Left lung (tissue), 10 donors: ENCODE measurements around the gene SLC24A3. TPM values are rescaled to one million over a fixed set of nuclear protein-coding genes. Genes with fewer than 3 reads are reported as not detected.

Experiments
- ATAC-seq: fragments of 200-7000 bp; cut with Tn5 transposase; one replicate; pipeline ENCODE4 v1.9.1; 2020; ENCODE audit warnings: moderate library complexity
- DNase-seq, 4 donors: peaks; one replicate each; pipeline ENCODE4 v3.0.0-alpha.2; 2013 to 2020
- H3K27ac ChIP-seq, 2 donors: fragments of 200-600 bp; sonication (generic) in 1 of 2; one replicate each; pipeline versions ENCODE4 v1.5.0 to v1.8.0; 2020 to 2021
- H3K27me3 ChIP-seq, 2 donors: fragments of 200-600 bp; sonication (generic) in 1 of 2; one replicate each; pipeline versions ENCODE4 v1.5.0 to v1.8.0; 2020 to 2021
- H3K36me3 ChIP-seq, 2 donors: fragments of 200-600 bp; sonication (generic) in 1 of 2; one replicate each; pipeline versions ENCODE4 v1.5.0 to v1.8.0; 2020 to 2021
- H3K4me1 ChIP-seq, 2 donors: fragments of 200-600 bp; one replicate each; pipeline ENCODE4 v1.8.0; 2021
- H3K4me3 ChIP-seq, 2 donors: fragments of 200-600 bp; sonication (generic) in 1 of 2; one replicate each; pipeline versions ENCODE4 v1.5.0 to v1.8.0; 2020 to 2021; ENCODE audit warnings: mild to moderate bottlenecking in 1 of 2
- H3K9me3 ChIP-seq, 2 donors: fragments of 200-600 bp; sonication (generic) in 1 of 2; one replicate each; pipeline versions ENCODE4 v1.5.0 to v1.8.0; 2020 to 2021
- intact Hi-C, 2 donors: fragments of 100-400 bp; cut with DNase I; formaldehyde crosslinking; loops; one replicate each; pipeline versions ENCODE4 v1.11.2 to v1.14.2; 2022
- polyA plus RNA-seq, 6 donors: library from polyadenylated mRNA; unstranded; fragments of 120-200 nt; gene quantifications; one replicate each; pipeline ENCODE4 v1.2.1, GENCODE V29; 2013; ENCODE audit not compliant: insufficient read length in 6 of 6
- total RNA-seq, 2 donors: library from RNA; stranded (reverse); fragmentation: NEBNext Ultra II Directional; extraction: Animal tissue kit (Norgen Biotek cat#: 25700); gene quantifications; one replicate each; pipeline ENCODE4 v1.2.1, GENCODE V29; 2021
- TF ChIP-seq, protein P1 (sequence below), 2 donors: fragments of 200-600 bp; sonication (generic) in 1 of 2; IDR thresholded peaks; one replicate each; pipeline versions ENCODE4 v1.5.0 to v1.8.0; 2021; ENCODE audit warnings: antibody characterized with exemption in 2 of 2
- donor health status: DM: no; HTN: yes; CAD: no.
- donor health status: DM: no; HTN: no; CAD: no.

Gene SLC24A3
- total and polyA plus RNA-seq, 8 donors, result 4.4 to 8.7 (median 6.6) TPM

DNA sequence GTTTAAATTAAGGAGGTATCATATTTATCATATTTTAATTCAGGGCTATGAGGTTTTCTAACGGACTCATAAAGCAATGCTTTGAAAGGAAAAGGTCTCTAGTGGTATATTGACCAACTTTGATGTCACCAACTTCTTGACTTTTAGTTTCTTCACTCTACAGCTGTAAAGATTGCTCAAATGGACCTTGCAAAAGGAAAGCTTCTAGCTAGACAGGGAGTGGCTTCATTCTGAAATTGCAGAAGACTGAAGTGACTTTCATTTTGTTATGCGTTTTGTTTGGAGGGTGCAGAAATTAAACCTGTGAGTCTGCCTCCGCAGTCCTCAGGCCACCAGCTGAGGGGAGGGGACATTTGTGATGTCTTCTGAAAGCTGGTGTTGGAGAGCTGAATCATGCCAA is 95.7 kb downstream of the SLC24A3 start:
- Histone ChIP-seq H3K27me3 (no peaks in the 10 kb centered on the region), H3K4me3 (no peak overlapping the region), H3K4me1 (no peaks in the 10 kb centered on the region), H3K36me3 (no peaks in the 10 kb centered on the region), H3K27ac (peak overlapping the region in 1 of 2 donors; percentile 61), H3K9me3 (no peaks in the 10 kb centered on the region)
- TF ChIP-seq, protein P1, sequence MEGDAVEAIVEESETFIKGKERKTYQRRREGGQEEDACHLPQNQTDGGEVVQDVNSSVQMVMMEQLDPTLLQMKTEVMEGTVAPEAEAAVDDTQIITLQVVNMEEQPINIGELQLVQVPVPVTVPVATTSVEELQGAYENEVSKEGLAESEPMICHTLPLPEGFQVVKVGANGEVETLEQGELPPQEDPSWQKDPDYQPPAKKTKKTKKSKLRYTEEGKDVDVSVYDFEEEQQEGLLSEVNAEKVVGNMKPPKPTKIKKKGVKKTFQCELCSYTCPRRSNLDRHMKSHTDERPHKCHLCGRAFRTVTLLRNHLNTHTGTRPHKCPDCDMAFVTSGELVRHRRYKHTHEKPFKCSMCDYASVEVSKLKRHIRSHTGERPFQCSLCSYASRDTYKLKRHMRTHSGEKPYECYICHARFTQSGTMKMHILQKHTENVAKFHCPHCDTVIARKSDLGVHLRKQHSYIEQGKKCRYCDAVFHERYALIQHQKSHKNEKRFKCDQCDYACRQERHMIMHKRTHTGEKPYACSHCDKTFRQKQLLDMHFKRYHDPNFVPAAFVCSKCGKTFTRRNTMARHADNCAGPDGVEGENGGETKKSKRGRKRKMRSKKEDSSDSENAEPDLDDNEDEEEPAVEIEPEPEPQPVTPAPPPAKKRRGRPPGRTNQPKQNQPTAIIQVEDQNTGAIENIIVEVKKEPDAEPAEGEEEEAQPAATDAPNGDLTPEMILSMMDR (IDR thresholded peaks at IDR 0.05), result no peak
- ATAC-seq, result no peak
- intact Hi-C loops, result no loop called here
- DNase-seq, result no peak

DNA sequence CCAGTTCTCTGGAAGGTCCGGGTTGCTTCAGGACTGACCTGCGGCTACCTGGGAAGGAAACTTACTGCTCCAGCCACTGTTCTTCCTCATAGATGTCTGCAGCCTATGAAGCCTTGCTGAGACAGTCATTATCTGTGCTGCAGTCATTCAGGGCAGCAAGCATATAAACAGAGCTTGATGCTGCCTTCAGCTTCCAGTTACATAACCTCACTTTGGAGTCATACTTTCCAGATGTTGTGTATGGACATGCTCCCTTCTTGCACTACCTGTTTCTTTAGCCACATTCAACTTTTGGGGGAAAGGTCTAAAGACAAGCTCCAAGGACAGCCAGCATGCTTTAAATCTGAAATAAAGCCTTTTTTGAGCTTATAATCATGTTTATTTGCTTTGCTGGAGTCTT is 98.1 kb downstream of the SLC24A3 start:
- Histone ChIP-seq H3K9me3 (no peaks in the 10 kb centered on the region), H3K4me3 (no peak overlapping the region), H3K4me1 (peaks cover 0 to 4% of the 10 kb centered on the region in 2 donors), H3K27ac (no peak overlapping the region), H3K36me3 (no peaks in the 10 kb centered on the region), H3K27me3 (no peaks in the 10 kb centered on the region)
- no peak for ATAC-seq
- TF ChIP-seq, protein P1 (IDR thresholded peaks at IDR 0.05), result no peak
- intact Hi-C loops, result no loop called here
- no peak for DNase-seq

DNA sequence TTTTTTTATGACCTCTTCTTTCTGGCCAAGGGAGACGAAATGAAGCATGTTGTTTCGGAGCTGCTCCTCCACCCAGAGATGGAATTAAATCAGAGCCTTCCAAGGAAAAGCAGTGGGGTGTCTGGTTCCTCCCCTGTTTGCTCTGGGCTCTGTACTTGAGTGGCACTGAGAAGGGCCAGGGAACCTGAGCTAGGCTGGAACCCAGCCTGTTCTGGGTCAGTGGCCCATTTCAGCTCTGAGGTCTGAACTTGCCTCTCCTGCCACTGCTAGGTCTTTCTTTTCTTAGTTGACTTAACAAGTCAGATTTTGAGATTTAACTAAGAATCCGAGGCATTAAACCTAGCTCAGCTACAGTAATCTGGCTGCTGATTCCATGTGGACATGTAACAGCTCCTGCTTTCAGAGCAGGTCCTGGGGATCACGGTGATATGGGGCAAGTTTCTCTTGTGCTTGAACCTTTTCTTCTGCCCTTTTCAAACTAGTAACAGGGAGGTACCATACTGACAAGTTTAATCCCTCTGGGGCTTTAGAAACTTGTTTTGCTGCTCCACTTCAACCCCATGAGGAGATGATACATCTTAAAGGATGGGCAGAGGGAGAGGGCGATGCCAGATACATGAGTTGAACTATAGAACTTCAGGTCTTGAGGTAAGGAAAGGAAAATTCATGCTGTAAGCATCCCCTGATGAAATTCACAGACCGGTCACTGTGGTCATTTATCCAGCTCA is 101.1 kb downstream of the SLC24A3 start:
- DNase-seq (no peak), ATAC-seq (no peak)
- H3K27me3 ChIP-seq, result no peaks in the 10 kb centered on the region

DNA sequence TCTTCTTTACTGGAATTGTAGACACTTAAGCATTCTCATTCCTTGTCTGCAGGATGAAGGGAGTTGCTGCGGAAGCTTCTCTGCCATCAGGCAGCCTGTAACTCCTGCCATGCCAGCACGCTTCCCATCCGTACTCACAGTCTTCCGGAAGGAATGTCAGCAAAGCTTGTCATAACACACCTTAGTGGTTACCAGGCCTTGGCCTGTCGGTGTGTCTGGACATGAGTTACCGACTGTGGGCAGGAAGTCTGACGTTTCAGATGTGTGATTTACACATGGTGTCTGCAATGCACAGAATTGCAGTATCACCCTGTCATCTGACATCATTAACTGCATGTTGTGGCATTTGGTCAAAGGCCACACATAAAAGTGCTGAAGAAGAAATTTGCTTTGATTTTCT is 102.2 kb downstream of the SLC24A3 start:
- intact Hi-C loops, result no loop called here
- no peaks in the 10 kb centered on the region for H3K36me3 ChIP-seq
- no peak overlapping the region for H3K27ac ChIP-seq
- TF ChIP-seq, protein P1 (IDR thresholded peaks at IDR 0.05), result no peak
- no peaks in the 10 kb centered on the region for H3K9me3 ChIP-seq
- H3K27me3 ChIP-seq, result no peaks in the 10 kb centered on the region
- ATAC-seq (no peak), DNase-seq (no peak)
- no peak overlapping the region for H3K4me3 ChIP-seq
- peaks cover 0 to 4% of the 10 kb centered on the region in 2 donors for H3K4me1 ChIP-seq

More for the DNA sequence above, 101.1 kb downstream of the SLC24A3 start:
- H3K36me3 ChIP-seq, result no peaks in the 10 kb centered on the region
- H3K4me3 ChIP-seq, result no peak overlapping the region
- no peak overlapping the region for H3K27ac ChIP-seq
- TF ChIP-seq, protein P1 (IDR thresholded peaks at IDR 0.05), result no peak
- no peaks in the 10 kb centered on the region for H3K9me3 ChIP-seq
- intact Hi-C loops, result no loop called here
- peaks cover 0 to 4% of the 10 kb centered on the region in 2 donors for H3K4me1 ChIP-seq

DNA sequence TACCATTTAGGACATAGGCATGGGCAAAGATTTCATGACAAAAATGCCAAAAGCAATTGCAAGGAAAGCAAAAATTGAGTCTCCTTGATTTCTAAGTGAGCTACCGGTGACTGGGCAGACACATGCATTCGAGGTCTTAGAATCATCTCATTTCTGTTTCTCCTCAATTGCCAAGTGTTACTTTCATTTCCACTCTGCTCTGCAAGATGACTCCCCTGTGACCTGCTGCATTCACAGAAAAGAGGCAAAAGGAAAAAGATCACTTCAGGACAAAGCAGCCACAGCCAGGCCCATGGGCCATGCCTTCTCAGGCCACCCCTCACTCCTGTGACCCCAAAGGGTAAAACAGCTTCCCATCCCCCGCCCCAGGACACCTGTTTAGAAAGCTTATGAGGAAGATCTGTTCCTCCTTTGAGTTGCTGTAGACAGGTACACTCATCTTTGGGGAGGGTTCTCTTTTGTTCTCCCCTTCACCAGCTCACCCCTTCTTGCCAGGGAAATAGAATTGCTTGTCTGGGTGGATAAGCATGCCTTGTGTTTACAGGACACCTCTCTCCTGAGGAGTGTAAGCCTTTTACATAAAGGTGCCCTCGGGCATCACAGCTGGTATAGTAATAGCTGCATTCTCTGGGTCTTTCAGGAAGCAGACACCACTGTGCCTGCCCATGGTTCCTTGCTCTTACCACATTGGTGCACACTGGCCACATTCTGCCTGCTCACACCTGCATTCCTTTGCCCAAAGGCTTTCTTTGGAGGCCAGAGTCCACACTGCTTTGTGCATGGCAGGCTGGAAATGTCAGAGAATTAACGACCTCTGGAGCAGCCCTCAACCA is 105.0 kb downstream of the SLC24A3 start:
- H3K4me3 ChIP-seq, result no peak overlapping the region
- DNase-seq, result no peak
- ATAC-seq, result no peak
- H3K4me1 ChIP-seq, result peaks cover 0 to 4% of the 10 kb centered on the region in 2 donors
- intact Hi-C loops, result no loop called here
- TF ChIP-seq, protein P1 (IDR thresholded peaks at IDR 0.05), result no peak
- H3K27me3 ChIP-seq, result no peaks in the 10 kb centered on the region
- H3K27ac ChIP-seq, result no peak overlapping the region
- no peaks in the 10 kb centered on the region for H3K36me3 ChIP-seq
- no peaks in the 10 kb centered on the region for H3K9me3 ChIP-seq
